ENCODE measurements around the gene NFATC2IP. TPM values are rescaled to one million over a fixed set of nuclear protein-coding genes. Genes with fewer than 3 reads are reported as not detected.

NFATC2IP gene
- polyA plus RNA-seq, 1 donor from 2014 or later = 39.1 TPM

- no peak overlapping the region for H3K4me3 ChIP-seq (ENCODE audit: low read length)
These were observed 27.5 kb upstream of the NFATC2IP start for GRCh38 chr16:28923231-28923587.

GRCh38 chr16:28923652-28924398 lies 26.9 kb upstream of the NFATC2IP start:
- Histone ChIP-seq H3K4me3 (ENCODE audit: low read length) (peak overlapping the region; percentile 94), H3K27ac (ENCODE audit: low read length) (no peak overlapping the region), H3K9me2 (ENCODE audit: insufficient read depth, low read length) (no peaks in the 10 kb centered on the region), H2AFZ (ENCODE audit: low read depth, low read length) (peak overlapping the region; percentile 89), H3K9ac (ENCODE audit: low read length) (peak overlapping the region; percentile 87), H3K4me2 (ENCODE audit: low read length) (peak overlapping the region; percentile 50), H4K20me1 (ENCODE audit: insufficient read depth) (no peaks in the 10 kb centered on the region), H3K36me3 (ENCODE audit: insufficient read depth, low read length) (no peaks in the 10 kb centered on the region), H3F3A (ENCODE audit: insufficient read depth, low read length, poor library complexity, severe bottlenecking) (no peaks in the 10 kb centered on the region), H3K27me3 (ENCODE audit: insufficient read depth, low read depth, low read length) (no peaks in the 10 kb centered on the region), H3K79me2 (replicated peaks; ENCODE audit: insufficient read depth, low read length) (no peaks in the 10 kb centered on the region), H3K9me3 (ENCODE audit: low read length) (no peaks in the 10 kb centered on the region)
- TF ChIP-seq CTCF (IDR thresholded peaks at IDR 0.05; ENCODE audit: poor library complexity, severe bottlenecking) (no peak), POLR2AphosphoS5 (IDR thresholded peaks at IDR 0.05) (no peak), SMC3 (conservative IDR thresholded peaks at IDR 0.05; ENCODE audit: poor library complexity) (no peak), EZH2 (IDR thresholded peaks at IDR 0.05; ENCODE audit: borderline replicate concordance, insufficient read depth, low read length, poor library complexity, severe bottlenecking) (no peak), TAF1 (IDR thresholded peaks at IDR 0.05; ENCODE audit: low read depth) (no peak), EP300 (conservative IDR thresholded peaks at IDR 0.05; ENCODE audit: poor library complexity, severe bottlenecking) (no peak), MXI1 (conservative IDR thresholded peaks at IDR 0.05; ENCODE audit: poor library complexity, severe bottlenecking) (no peak), RAD21 (conservative IDR thresholded peaks at IDR 0.05) (no peak)

More at GRCh38 chr16:28923231-28923587, 27.5 kb upstream of the NFATC2IP start:
- no peaks in the 10 kb centered on the region for H3K27me3 ChIP-seq (ENCODE audit: insufficient read depth, low read depth, low read length)
- H3F3A ChIP-seq (ENCODE audit: insufficient read depth, low read length, poor library complexity, severe bottlenecking) = no peaks in the 10 kb centered on the region
- no peak overlapping the region for H3K4me2 ChIP-seq (ENCODE audit: low read length)
- H3K9me2 ChIP-seq (ENCODE audit: insufficient read depth, low read length) = no peaks in the 10 kb centered on the region
- H3K9me3 ChIP-seq (ENCODE audit: low read length) = no peaks in the 10 kb centered on the region
- no peaks in the 10 kb centered on the region for H3K79me2 ChIP-seq (replicated peaks; ENCODE audit: insufficient read depth, low read length)
- no peak for TF ChIP-seq MXI1 (conservative IDR thresholded peaks at IDR 0.05; ENCODE audit: poor library complexity, severe bottlenecking)
- no peak for TF ChIP-seq CTCF (IDR thresholded peaks at IDR 0.05; ENCODE audit: poor library complexity, severe bottlenecking)
- no peak for TF ChIP-seq EP300 (conservative IDR thresholded peaks at IDR 0.05; ENCODE audit: poor library complexity, severe bottlenecking)
- H4K20me1 ChIP-seq (ENCODE audit: insufficient read depth) = no peaks in the 10 kb centered on the region
- H2AFZ ChIP-seq (ENCODE audit: low read depth, low read length) = no peak overlapping the region
- no peaks in the 10 kb centered on the region for H3K36me3 ChIP-seq (ENCODE audit: insufficient read depth, low read length)
- H3K9ac ChIP-seq (ENCODE audit: low read length) = no peak overlapping the region
- no peak overlapping the region for H3K27ac ChIP-seq (ENCODE audit: low read length)

- peak overlapping the region; percentile 87 for H3K9ac ChIP-seq (ENCODE audit: low read length)
- H3K4me2 ChIP-seq (ENCODE audit: low read length) = peak overlapping the region; percentile 50
- TF ChIP-seq CTCF (IDR thresholded peaks at IDR 0.05; ENCODE audit: poor library complexity, severe bottlenecking) (peak; percentile 8), EP300 (conservative IDR thresholded peaks at IDR 0.05; ENCODE audit: poor library complexity, severe bottlenecking) (no peak)
- no peaks in the 10 kb centered on the region for H3F3A ChIP-seq (ENCODE audit: insufficient read depth, low read length, poor library complexity, severe bottlenecking)
- H3K9me3 ChIP-seq (ENCODE audit: low read length) = no peaks in the 10 kb centered on the region
- H3K79me2 ChIP-seq (replicated peaks; ENCODE audit: insufficient read depth, low read length) = no peaks in the 10 kb centered on the region
- peak overlapping the region; percentile 89 for H2AFZ ChIP-seq (ENCODE audit: low read depth, low read length)
- H3K36me3 ChIP-seq (ENCODE audit: insufficient read depth, low read length) = no peaks in the 10 kb centered on the region
- no peaks in the 10 kb centered on the region for H4K20me1 ChIP-seq (ENCODE audit: insufficient read depth)
- peak overlapping the region; percentile 74 for H3K27ac ChIP-seq (ENCODE audit: low read length)
- H3K4me3 ChIP-seq (ENCODE audit: low read length) = peak overlapping the region; percentile 94
- H3K9me2 ChIP-seq (ENCODE audit: insufficient read depth, low read length) = no peaks in the 10 kb centered on the region
- H3K27me3 ChIP-seq (ENCODE audit: insufficient read depth, low read depth, low read length) = no peaks in the 10 kb centered on the region
These were observed 26.4 kb upstream of the NFATC2IP start for GRCh38 chr16:28924399-28924761.

Measured in neural cell (in vitro differentiated cells).